ENCODE results near the gene GPX4.

DNA sequence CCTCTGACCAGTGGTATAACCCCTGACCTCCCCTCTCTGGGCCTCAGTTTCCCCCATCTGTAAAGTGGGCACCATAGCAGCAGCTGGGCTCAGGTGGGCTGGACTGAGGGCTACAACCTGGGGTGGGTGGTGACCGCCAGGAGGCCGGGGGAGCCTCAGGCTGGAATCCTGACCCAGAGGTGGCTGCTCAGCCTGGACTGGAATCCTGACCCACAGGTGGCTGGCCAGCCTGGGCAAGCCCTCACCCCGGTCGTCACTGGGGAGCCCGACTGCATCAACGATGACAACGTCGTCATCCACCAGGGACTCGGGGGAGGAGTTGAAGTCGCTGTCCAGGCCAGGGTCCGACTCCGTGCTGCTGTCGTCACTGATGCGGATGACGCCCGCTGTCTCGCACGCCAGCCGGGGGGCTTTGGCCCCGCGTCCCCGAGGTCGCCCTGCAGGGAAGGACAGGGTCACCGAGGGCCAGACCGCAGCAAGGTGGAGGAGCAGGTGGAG, 10.2 kb downstream of the GPX4 start:
- TF ChIP-seq, protein P1, sequence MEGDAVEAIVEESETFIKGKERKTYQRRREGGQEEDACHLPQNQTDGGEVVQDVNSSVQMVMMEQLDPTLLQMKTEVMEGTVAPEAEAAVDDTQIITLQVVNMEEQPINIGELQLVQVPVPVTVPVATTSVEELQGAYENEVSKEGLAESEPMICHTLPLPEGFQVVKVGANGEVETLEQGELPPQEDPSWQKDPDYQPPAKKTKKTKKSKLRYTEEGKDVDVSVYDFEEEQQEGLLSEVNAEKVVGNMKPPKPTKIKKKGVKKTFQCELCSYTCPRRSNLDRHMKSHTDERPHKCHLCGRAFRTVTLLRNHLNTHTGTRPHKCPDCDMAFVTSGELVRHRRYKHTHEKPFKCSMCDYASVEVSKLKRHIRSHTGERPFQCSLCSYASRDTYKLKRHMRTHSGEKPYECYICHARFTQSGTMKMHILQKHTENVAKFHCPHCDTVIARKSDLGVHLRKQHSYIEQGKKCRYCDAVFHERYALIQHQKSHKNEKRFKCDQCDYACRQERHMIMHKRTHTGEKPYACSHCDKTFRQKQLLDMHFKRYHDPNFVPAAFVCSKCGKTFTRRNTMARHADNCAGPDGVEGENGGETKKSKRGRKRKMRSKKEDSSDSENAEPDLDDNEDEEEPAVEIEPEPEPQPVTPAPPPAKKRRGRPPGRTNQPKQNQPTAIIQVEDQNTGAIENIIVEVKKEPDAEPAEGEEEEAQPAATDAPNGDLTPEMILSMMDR (IDR thresholded peaks at IDR 0.05) = no peak
- peak in 1 of 2 donors; percentile 11 for TF ChIP-seq POLR2A (IDR thresholded peaks at IDR 0.05)
